T-helper 17 cell (primary cell): ENCODE data around the gene CDKN2B. TPM values are rescaled to one million over a fixed set of nuclear protein-coding genes. Genes with fewer than 3 reads are reported as not detected.
"Not testable (repeated sequence)": the region's sequence is repeated elsewhere in the genome, so short reads cannot be mapped to it uniquely, and the experiment has no call there.

Experiments
- ATAC-seq: fragments of 150-1000 bp; cut with Tn5 transposase; 2 replicates; pipeline ENCODE4 v1.10.0; 2021; ENCODE audit warnings: mild to moderate bottlenecking, moderate library complexity
- DNase-seq, 3 donors: peaks; one replicate each; pipeline versions ENCODE4 v3.0.0 to v3.0.0-alpha.2; 2020 to 2021
- H3K9me3 ChIP-seq: one replicate; pipeline ENCODE4 v1.7.0; 2013; ENCODE audit warnings: low read length, mild to moderate bottlenecking; ENCODE audit not compliant: control insufficient read depth, poor library complexity, severe bottlenecking
- H3K27ac Mint-ChIP-seq: one replicate; pipeline ENCODE4 v1.8.0; 2022; ENCODE audit warnings: mild to moderate bottlenecking, moderate library complexity, mixed read lengths
- H3K27me3 Mint-ChIP-seq: one replicate; pipeline ENCODE4 v1.8.0; 2022; ENCODE audit warnings: mixed read lengths
- H3K36me3 Mint-ChIP-seq: one replicate; pipeline ENCODE4 v1.8.0; 2022; ENCODE audit warnings: low read depth, mixed read lengths
- H3K4me1 Mint-ChIP-seq: one replicate; pipeline ENCODE4 v1.8.0; 2022; ENCODE audit warnings: mild to moderate bottlenecking, mixed read lengths
- H3K4me3 Mint-ChIP-seq: one replicate; pipeline ENCODE4 v1.8.0; 2022; ENCODE audit warnings: mild to moderate bottlenecking, moderate library complexity, mixed read lengths
- total RNA-seq, 4 donors: library from RNA in 2 of 4; stranded (reverse) in 2 of 4; gene quantifications; one replicate each; pipeline ENCODE4 v1.2.3 and lab custom pipeline; 2022 to 2026

Gene CDKN2B
- total RNA-seq (1 to 10 TPM; 1.7 to 2.0 TPM), total RNA-seq (lab: John Stamatoyannopoulos, UW) (1.2 to 5.1 reads per million in 2 donors)

DNA sequence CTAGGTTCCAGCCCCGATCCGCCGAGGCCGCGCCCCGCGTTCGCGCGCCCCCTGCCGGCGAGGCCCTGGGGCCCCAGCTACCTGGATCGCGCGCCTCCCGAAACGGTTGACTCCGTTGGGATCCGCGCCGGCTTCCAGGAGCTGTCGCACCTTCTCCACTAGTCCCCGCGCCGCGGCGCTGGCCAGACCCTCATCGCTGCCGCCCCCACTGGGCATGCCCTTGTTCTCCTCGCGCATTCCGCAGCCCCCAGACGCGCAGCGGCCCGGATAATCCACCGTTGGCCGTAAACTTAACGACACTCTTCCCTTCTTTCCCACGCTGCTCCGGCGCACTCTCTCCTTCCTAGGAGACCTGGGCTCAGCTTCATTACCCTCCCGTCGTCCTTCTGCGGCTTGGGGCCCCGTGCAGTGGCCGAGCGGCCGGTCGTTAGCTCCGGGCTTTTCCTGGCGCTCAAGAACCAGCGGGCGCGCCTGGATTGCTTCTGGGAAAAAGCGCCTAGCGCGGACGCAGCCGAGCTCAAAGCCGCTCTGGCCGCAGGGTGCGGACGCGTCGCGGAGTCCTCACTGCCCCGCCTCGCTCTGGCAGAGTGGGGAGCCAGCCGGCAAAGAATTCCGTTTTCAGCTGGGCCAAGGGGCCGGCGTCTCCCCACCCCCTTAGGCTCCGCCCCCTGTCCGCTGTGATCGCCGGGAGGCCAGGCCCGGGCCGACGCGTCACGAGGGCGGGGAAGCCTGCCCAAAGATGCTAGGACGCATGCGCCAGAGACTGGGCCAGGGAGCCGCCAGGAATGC, at the start of gene CDKN2B:
CDKN2B (minus strand) TSS at position 589 of the 789 bp plus-strand sequence; CDS start at position 237, 352 bp downstream.
- H3K4me1 Mint-ChIP-seq: peaks cover 28% of the 10 kb centered on the region
- peak within 1 kb of the TSS; percentile 92 for H3K4me3 Mint-ChIP-seq
- peaks cover 2% of the 10 kb centered on the region for H3K36me3 Mint-ChIP-seq
- DNase-seq (peak; percentile 57 to 72 (median 66)), ATAC-seq (peak; percentile 79)
- peaks cover 41% of the 10 kb centered on the region for H3K27me3 Mint-ChIP-seq
- peak within 1 kb of the TSS; percentile 65 for H3K27ac Mint-ChIP-seq
- H3K9me3 ChIP-seq: no peaks in the 10 kb centered on the region

- H3K4me3 Mint-ChIP-seq, H3K27ac Mint-ChIP-seq, DNase-seq, H3K36me3 Mint-ChIP-seq, H3K9me3 ChIP-seq, ATAC-seq, H3K27me3 Mint-ChIP-seq: not testable (repeated sequence)
- peaks cover 14% of the 10 kb centered on the region for H3K4me1 Mint-ChIP-seq
These were observed 48.9 kb upstream of the CDKN2B start for GRCh38 chr9:22057972-22058371.

GRCh38 chr9:22056402-22056801, 47.3 kb upstream of the CDKN2B start:
- H3K4me1 Mint-ChIP-seq: peaks cover 24% of the 10 kb centered on the region
- H3K27me3 Mint-ChIP-seq: no peaks in the 10 kb centered on the region
- H3K36me3 Mint-ChIP-seq: peaks cover 5% of the 10 kb centered on the region
- H3K27ac Mint-ChIP-seq: no peak overlapping the region
- DNase-seq (no peak), ATAC-seq (no peak)
- H3K4me3 Mint-ChIP-seq: no peak overlapping the region
- H3K9me3 ChIP-seq: no peaks in the 10 kb centered on the region

GRCh38 chr9:22055090-22055489, 46.0 kb upstream of the CDKN2B start:
- Mint-ChIP-seq H3K36me3 (peaks cover 2% of the 10 kb centered on the region), H3K4me1 (peaks cover 28% of the 10 kb centered on the region), H3K4me3 (no peak overlapping the region), H3K27me3 (no peaks in the 10 kb centered on the region), H3K27ac (no peak overlapping the region)
- no peaks in the 10 kb centered on the region for H3K9me3 ChIP-seq
- no peak for ATAC-seq
- no peak for DNase-seq

- H3K4me1 Mint-ChIP-seq: peaks cover 28% of the 10 kb centered on the region
- H3K27me3 Mint-ChIP-seq: no peaks in the 10 kb centered on the region
- DNase-seq (no peak), ATAC-seq (no peak)
- no peaks in the 10 kb centered on the region for H3K9me3 ChIP-seq
- no peak overlapping the region for H3K27ac Mint-ChIP-seq
- no peak overlapping the region for H3K4me3 Mint-ChIP-seq
- H3K36me3 Mint-ChIP-seq: peaks cover 2% of the 10 kb centered on the region
These were observed 45.4 kb upstream of the CDKN2B start for GRCh38 chr9:22054529-22054928.

GRCh38 chr9:22054076-22054475, 45.0 kb upstream of the CDKN2B start:
- ATAC-seq (no peak), DNase-seq (no peak)
- peaks cover 30% of the 10 kb centered on the region for H3K4me1 Mint-ChIP-seq
- no peaks in the 10 kb centered on the region for H3K27me3 Mint-ChIP-seq
- H3K9me3 ChIP-seq: no peaks in the 10 kb centered on the region
- peaks cover 2% of the 10 kb centered on the region for H3K36me3 Mint-ChIP-seq
- peak overlapping the region; percentile 69 for H3K27ac Mint-ChIP-seq
- no peak overlapping the region for H3K4me3 Mint-ChIP-seq

- Mint-ChIP-seq H3K4me1 (peaks cover 33% of the 10 kb centered on the region), H3K36me3 (peaks cover 2% of the 10 kb centered on the region), H3K4me3 (peak overlapping the region; percentile 39)
These were observed 44.1 kb upstream of the CDKN2B start for GRCh38 chr9:22053178-22053577.

GRCh38 chr9:22052376-22052945, 43.4 kb upstream of the CDKN2B start:
- Mint-ChIP-seq H3K36me3 (peaks cover 2% of the 10 kb centered on the region), H3K27ac (peak overlapping the region; percentile 69), H3K4me3 (peak overlapping the region; percentile 39), H3K27me3 (no peaks in the 10 kb centered on the region), H3K4me1 (peaks cover 32% of the 10 kb centered on the region)
- DNase-seq (no peak), ATAC-seq (peak; percentile 92)
- no peaks in the 10 kb centered on the region for H3K9me3 ChIP-seq

More at GRCh38 chr9:22053178-22053577, 44.1 kb upstream of the CDKN2B start:
- DNase-seq: no peak
- H3K27me3 Mint-ChIP-seq: no peaks in the 10 kb centered on the region
- H3K9me3 ChIP-seq: no peaks in the 10 kb centered on the region
- ATAC-seq: no peak
- H3K27ac Mint-ChIP-seq: peak overlapping the region; percentile 69

- Mint-ChIP-seq H3K4me1 (peaks cover 45% of the 10 kb centered on the region), H3K27me3 (no peaks in the 10 kb centered on the region), H3K27ac (peak overlapping the region; percentile 54), H3K4me3 (peak overlapping the region; percentile 28), H3K36me3 (no peaks in the 10 kb centered on the region)
- ATAC-seq: no peak
- H3K9me3 ChIP-seq: no peaks in the 10 kb centered on the region
- DNase-seq: no peak
These were observed 41.8 kb upstream of the CDKN2B start for GRCh38 chr9:22050924-22051323.

DNA sequence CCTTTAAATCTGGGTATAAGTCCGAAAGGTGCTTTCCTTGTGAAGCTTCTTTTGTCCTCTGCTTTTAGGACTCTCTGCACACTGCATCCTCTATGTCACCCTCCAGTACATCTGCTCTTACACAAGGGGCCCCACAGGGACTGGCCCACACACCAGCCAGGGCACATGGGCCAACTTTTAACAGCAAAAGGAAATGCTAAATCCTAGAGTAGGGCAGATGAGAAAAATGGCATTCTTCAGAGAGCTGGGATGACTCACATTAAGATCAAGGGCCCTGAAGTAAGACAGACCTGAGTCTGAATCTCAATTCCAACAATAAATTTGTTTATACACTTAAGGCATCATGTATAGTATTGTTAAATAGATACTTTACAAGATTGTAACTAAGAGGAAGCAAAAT, 40.3 kb upstream of the CDKN2B start:
- Mint-ChIP-seq H3K36me3 (no peaks in the 10 kb centered on the region), H3K4me3 (no peak overlapping the region), H3K27ac (no peak overlapping the region), H3K27me3 (no peaks in the 10 kb centered on the region), H3K4me1 (peaks cover 45% of the 10 kb centered on the region)
- H3K9me3 ChIP-seq: no peaks in the 10 kb centered on the region
- DNase-seq (no peak), ATAC-seq (no peak)

DNA sequence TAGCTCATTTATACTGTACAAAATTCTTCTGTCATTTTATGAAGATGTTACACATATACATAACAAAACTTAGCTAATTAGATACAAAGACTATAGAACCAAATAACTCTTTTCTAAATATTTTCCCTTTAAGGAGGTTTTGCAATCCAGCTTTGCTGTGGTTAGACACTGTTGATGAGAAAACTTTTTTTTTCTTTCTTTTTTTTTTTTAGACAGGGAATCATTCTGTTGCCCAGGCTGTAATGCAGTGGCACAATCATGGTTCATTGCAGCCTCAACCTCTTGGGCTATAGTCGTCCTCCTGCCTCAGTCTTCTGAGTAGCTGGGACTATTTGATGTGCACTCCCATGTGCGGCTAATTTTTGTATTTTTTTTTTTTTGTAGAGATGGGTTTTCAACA, 38.5 kb upstream of the CDKN2B start:
- DNase-seq: no peak
- H3K9me3 ChIP-seq: no peaks in the 10 kb centered on the region
- Mint-ChIP-seq H3K4me3 (no peak overlapping the region), H3K36me3 (no peaks in the 10 kb centered on the region), H3K27ac (no peak overlapping the region), H3K27me3 (no peaks in the 10 kb centered on the region), H3K4me1 (peaks cover 35% of the 10 kb centered on the region)
- ATAC-seq: no peak

GRCh38 chr9:22046243-22046885, 37.3 kb upstream of the CDKN2B start:
- no peaks in the 10 kb centered on the region for H3K27me3 Mint-ChIP-seq
- H3K36me3 Mint-ChIP-seq: no peaks in the 10 kb centered on the region
- H3K4me3 Mint-ChIP-seq: no peak overlapping the region
- ATAC-seq (peak; percentile 66), DNase-seq (no peak)
- peaks cover 30% of the 10 kb centered on the region for H3K4me1 Mint-ChIP-seq
- no peaks in the 10 kb centered on the region for H3K9me3 ChIP-seq
- no peak overlapping the region for H3K27ac Mint-ChIP-seq

GRCh38 chr9:22045423-22045822, 36.3 kb upstream of the CDKN2B start:
- Mint-ChIP-seq H3K27ac (no peak overlapping the region), H3K27me3 (no peaks in the 10 kb centered on the region), H3K36me3 (no peaks in the 10 kb centered on the region), H3K4me3 (no peak overlapping the region), H3K4me1 (peaks cover 29% of the 10 kb centered on the region)
- ATAC-seq (peak; percentile 61), DNase-seq (no peak)
- H3K9me3 ChIP-seq: no peaks in the 10 kb centered on the region
